Kidney (tissue), 14 donors: ENCODE measurements around the gene GALP. TPM values are rescaled to one million over a fixed set of nuclear protein-coding genes. Genes with fewer than 3 reads are reported as not detected.

ENCODE experiments used
- DNase-seq, 5 donors: peaks; one replicate each; pipeline ENCODE4 v3.0.0-alpha.2; 2013 to 2020
- FAIRE-seq: peaks from 2 replicates; lab custom pipeline; 2012; peaks lifted over from hg19 to GRCh38; lab: Jason Lieb, UNC
- H3K27ac ChIP-seq, 2 donors: one replicate each; pipeline ENCODE4 v1.7.0; 2013; ENCODE audit warnings: low read depth in 2 of 2, low read length in 2 of 2, inconsistent platforms in 1 of 2
- H3K27me3 ChIP-seq: one replicate; pipeline ENCODE4 v1.7.1; 2013; ENCODE audit warnings: low read length, inconsistent platforms; ENCODE audit not compliant: control insufficient read depth, insufficient read depth
- H3K36me3 ChIP-seq, 3 donors: one replicate each; pipeline versions ENCODE4 v1.7.0 to v1.7.1; 2013; ENCODE audit warnings: low read length in 3 of 3, control low read depth in 1 of 3, inconsistent platforms in 1 of 3; ENCODE audit not compliant: insufficient read depth in 3 of 3, control insufficient read depth in 2 of 3
- H3K4me1 ChIP-seq, 3 donors: one replicate each; pipeline versions ENCODE4 v1.7.0 to v1.7.1; 2013; ENCODE audit warnings: low read length in 3 of 3, inconsistent platforms in 1 of 3, low read depth in 1 of 3; ENCODE audit not compliant: control insufficient read depth in 2 of 3, insufficient read depth in 2 of 3
- H3K4me3 ChIP-seq, 3 donors: one replicate each; pipeline versions ENCODE4 v1.7.0 to v1.8.1; 2013; ENCODE audit warnings: low read length in 3 of 3, control low read depth in 1 of 3, inconsistent platforms in 1 of 3
- H3K9ac ChIP-seq, 3 donors: one replicate each; pipeline versions ENCODE4 v1.7.0 to v1.7.1; 2013; ENCODE audit warnings: low read length in 3 of 3, control low read depth in 1 of 3, inconsistent platforms in 1 of 3
- H3K9me3 ChIP-seq, 3 donors: one replicate each; pipeline versions ENCODE4 v1.7.0 to v1.7.1; 2013; ENCODE audit warnings: low read length in 3 of 3, control low read depth in 1 of 3, inconsistent platforms in 1 of 3; ENCODE audit not compliant: control insufficient read depth in 2 of 3, insufficient read depth in 1 of 3
- intact Hi-C: fragments of 100-400 bp; cut with DNase I; formaldehyde crosslinking; loops from one replicate; pipeline ENCODE4 v1.11.1; 2022
- polyA plus RNA-seq: library from polyadenylated mRNA; stranded (reverse); fragments of 350-450 nt; fragmentation: Illumina TruSeq; extraction: RNeasy Lipid Tissue Mini Kit (QIAGEN cat#74804); gene quantifications from one replicate; pipeline ENCODE4 v1.2.3, GENCODE V29; 2014; ENCODE audit warnings: low read depth, low replicate concordance; ENCODE audit not compliant: insufficient read depth
- total RNA-seq: library from RNA; stranded (reverse); fragmentation: NEBNext Ultra II Directional; extraction: Animal tissue kit (Norgen Biotek cat#: 25700); gene quantifications from one replicate; pipeline ENCODE4 v1.2.1, GENCODE V29; 2021
- TF ChIP-seq, protein P1 (sequence below): IDR thresholded peaks from 3 replicates; pipeline ENCODE4 v1.5.1; 2012; ENCODE audit warnings: mild to moderate bottlenecking, moderate library complexity, borderline replicate concordance; ENCODE audit not compliant: insufficient read depth; ENCODE audit errors: extremely low read depth
- donor health status: control.
- donor health status: control.
- donor health status: control.
- donor health status: control.
- donor health status: control.
- donor health status: DM: yes; HTN: yes; CAD: no.
- donor health status: Normal renal cell carcinoma (clear cell type).

Gene GALP
- total and polyA plus RNA-seq, 2 donors from 2014 or later: not detected

DNA sequence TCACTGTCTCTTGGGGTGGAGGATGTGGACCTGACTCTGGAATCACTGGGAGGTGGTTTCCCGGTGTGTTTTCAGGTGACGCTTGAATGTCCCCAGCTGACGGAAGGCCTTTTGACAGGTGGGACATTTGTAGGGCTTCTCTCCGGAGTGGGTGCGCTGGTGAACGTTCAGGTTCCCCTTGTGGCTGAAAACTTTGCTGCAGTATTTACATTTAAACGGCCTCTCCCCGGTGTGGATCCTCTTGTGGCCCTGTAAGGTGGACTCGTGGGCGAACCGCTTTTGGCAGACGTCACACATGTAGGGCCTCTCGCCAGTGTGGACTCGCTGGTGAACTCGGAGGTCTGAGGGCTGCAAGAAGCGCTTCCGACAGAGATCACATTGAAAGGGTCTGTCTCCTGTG, 14.0 kb downstream of the GALP start:
- no peaks in the 10 kb centered on the region for H3K36me3 ChIP-seq
- no peaks in the 10 kb centered on the region for H3K9me3 ChIP-seq

DNA sequence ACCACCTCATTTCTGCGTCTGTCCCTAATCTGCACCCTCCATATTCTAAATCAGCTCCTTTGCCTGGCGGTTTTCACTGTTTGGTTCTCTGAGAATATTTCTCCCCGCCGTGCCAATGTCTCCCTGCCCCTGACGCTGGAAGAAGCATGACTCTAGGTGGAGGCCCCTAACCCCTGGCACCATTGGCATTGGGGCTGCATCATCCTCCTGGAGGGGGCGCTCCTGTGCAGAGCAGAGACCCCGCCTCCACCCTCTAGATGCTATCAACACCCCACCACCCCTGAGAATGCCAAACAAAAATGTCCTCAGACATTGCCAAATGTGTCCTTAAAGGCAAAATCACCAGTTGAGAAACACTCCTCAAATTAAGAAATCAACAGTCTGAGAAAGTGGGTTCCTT, 15.3 kb downstream of the GALP start:
- TF ChIP-seq, protein P1, sequence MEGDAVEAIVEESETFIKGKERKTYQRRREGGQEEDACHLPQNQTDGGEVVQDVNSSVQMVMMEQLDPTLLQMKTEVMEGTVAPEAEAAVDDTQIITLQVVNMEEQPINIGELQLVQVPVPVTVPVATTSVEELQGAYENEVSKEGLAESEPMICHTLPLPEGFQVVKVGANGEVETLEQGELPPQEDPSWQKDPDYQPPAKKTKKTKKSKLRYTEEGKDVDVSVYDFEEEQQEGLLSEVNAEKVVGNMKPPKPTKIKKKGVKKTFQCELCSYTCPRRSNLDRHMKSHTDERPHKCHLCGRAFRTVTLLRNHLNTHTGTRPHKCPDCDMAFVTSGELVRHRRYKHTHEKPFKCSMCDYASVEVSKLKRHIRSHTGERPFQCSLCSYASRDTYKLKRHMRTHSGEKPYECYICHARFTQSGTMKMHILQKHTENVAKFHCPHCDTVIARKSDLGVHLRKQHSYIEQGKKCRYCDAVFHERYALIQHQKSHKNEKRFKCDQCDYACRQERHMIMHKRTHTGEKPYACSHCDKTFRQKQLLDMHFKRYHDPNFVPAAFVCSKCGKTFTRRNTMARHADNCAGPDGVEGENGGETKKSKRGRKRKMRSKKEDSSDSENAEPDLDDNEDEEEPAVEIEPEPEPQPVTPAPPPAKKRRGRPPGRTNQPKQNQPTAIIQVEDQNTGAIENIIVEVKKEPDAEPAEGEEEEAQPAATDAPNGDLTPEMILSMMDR: no peak
- no peak overlapping the region for H3K4me3 ChIP-seq
- no peak overlapping the region for H3K9ac ChIP-seq
- no peaks in the 10 kb centered on the region for H3K4me1 ChIP-seq
- no peaks in the 10 kb centered on the region for H3K36me3 ChIP-seq
- no peak overlapping the region for H3K27ac ChIP-seq
- no peaks in the 10 kb centered on the region for H3K27me3 ChIP-seq
- H3K9me3 ChIP-seq: no peaks in the 10 kb centered on the region
- FAIRE-seq: no peak
- intact Hi-C loops: no loop called here
- DNase-seq: no peak

More for the DNA sequence above, 14.0 kb downstream of the GALP start:
- TF ChIP-seq, protein P1: no peak
- Histone ChIP-seq H3K27me3 (no peaks in the 10 kb centered on the region), H3K4me3 (no peak overlapping the region), H3K9ac (no peak overlapping the region), H3K4me1 (no peaks in the 10 kb centered on the region), H3K27ac (no peak overlapping the region)
- intact Hi-C loops: no loop called here
- FAIRE-seq (no peak), DNase-seq (no peak)

DNA sequence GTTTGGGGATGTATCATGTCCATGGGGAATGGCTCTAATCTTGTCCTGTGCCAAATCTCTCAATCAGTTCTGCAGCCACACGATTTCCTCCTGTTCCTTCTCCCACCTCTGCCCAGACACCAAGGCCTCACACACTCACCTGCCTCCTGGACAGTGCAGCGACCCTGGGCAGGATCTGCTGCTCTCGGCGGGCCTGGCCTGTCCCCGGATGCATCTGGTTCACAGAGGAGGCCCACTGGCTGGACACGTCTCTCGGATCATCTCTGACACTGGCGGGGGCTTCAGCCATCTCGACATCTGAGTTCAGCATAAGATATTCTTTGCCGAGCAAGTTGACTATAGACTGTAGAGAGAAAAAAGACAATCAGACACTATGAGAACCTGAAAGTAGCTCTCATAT, 15.9 kb downstream of the GALP start:
- TF ChIP-seq, protein P1: no peak
- Histone ChIP-seq H3K9ac (no peak overlapping the region), H3K4me3 (no peak overlapping the region), H3K27me3 (no peaks in the 10 kb centered on the region), H3K4me1 (no peaks in the 10 kb centered on the region), H3K27ac (no peak overlapping the region), H3K9me3 (no peaks in the 10 kb centered on the region), H3K36me3 (no peaks in the 10 kb centered on the region)
- DNase-seq (no peak), FAIRE-seq (no peak)
- intact Hi-C loops: no loop called here
